GM12865 (cell line): ENCODE results near the gene ELF5.
A peak's percentile ranks its signal among the peaks of the same experiment; 100 is the strongest.

ENCODE experiments used
- DNase-seq: peaks from one replicate; pipeline ENCODE4 v3.0.0; 2010; ENCODE audit warnings: low read depth
- H3K4me3 ChIP-seq: 2 replicates; pipeline ENCODE4 v1.5.1; 2011; ENCODE audit warnings: mild to moderate bottlenecking, low read depth, low read length, control low read depth
- CTCF ChIP-seq: IDR thresholded peaks from 2 replicates; pipeline ENCODE4 v1.5.1; 2011; ENCODE audit warnings: low read length, control low read depth, low read depth, inconsistent platforms; ENCODE audit not compliant: insufficient read depth; ENCODE audit errors: missing control alignments

The ELF5 gene

GRCh38 chr11:34441814-34442213 lies 71.8 kb downstream of the ELF5 start:
- H3K4me3 ChIP-seq: no peak overlapping the region
- no peak for TF ChIP-seq CTCF
- DNase-seq: no peak

- no peak for TF ChIP-seq CTCF
- peak overlapping the region; percentile 79 for H3K4me3 ChIP-seq
- no peak for DNase-seq
Observed at GRCh38 chr11:34439610-34440198, 73.9 kb downstream of the ELF5 start.

- no peak for TF ChIP-seq CTCF
- peak; percentile 95 for DNase-seq
- peak within 1 kb of the TSS; percentile 79 for H3K4me3 ChIP-seq
Observed at GRCh38 chr11:34438529-34439507, 74.8 kb downstream of the ELF5 start, which contains the start of gene CAT. Gene CAT, plus strand, starts transcription at chr11:34438934. Its CDS starts 80 bp downstream, at chr11:34439014.

- no peak for DNase-seq
- no peak for TF ChIP-seq CTCF
- peak overlapping the region; percentile 79 for H3K4me3 ChIP-seq
Observed at GRCh38 chr11:34437224-34438125, 76.1 kb downstream of the ELF5 start.

- no peak overlapping the region for H3K4me3 ChIP-seq
- TF ChIP-seq CTCF: no peak
- DNase-seq: no peak
Observed at GRCh38 chr11:34433899-34434298, 79.7 kb downstream of the ELF5 start.

GRCh38 chr11:34432822-34433221 lies 80.8 kb downstream of the ELF5 start:
- no peak overlapping the region for H3K4me3 ChIP-seq
- TF ChIP-seq CTCF: no peak
- DNase-seq: no peak
